ENCODE results near the gene HDDC2. TPM values are rescaled to one million over a fixed set of nuclear protein-coding genes. Genes with fewer than 3 reads are reported as not detected.

The HDDC2 gene
- total RNA-seq, 4 donors from 2014 or later = 40.1 to 65.6 (median 42.8) TPM

DNA sequence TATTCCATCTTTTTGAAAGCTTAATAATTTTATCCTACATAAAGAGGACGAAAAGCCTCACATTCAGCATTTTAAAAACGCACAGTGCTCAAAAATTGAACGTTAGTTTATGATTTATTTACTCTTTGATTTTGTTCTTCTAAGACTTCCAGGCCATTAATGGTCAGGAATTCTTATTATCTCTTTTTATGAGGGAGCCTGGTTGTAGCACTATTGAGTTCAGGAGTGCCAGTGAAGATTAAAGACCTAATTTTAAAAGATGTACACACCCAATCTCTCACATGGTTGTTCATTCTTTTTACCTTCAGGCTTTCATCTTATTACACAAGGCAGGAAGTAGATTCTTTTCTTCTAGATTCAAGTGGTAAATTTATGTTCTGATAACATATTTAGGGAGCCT, 68.6 kb downstream of the HDDC2 start:
- TF ChIP-seq, protein P1, sequence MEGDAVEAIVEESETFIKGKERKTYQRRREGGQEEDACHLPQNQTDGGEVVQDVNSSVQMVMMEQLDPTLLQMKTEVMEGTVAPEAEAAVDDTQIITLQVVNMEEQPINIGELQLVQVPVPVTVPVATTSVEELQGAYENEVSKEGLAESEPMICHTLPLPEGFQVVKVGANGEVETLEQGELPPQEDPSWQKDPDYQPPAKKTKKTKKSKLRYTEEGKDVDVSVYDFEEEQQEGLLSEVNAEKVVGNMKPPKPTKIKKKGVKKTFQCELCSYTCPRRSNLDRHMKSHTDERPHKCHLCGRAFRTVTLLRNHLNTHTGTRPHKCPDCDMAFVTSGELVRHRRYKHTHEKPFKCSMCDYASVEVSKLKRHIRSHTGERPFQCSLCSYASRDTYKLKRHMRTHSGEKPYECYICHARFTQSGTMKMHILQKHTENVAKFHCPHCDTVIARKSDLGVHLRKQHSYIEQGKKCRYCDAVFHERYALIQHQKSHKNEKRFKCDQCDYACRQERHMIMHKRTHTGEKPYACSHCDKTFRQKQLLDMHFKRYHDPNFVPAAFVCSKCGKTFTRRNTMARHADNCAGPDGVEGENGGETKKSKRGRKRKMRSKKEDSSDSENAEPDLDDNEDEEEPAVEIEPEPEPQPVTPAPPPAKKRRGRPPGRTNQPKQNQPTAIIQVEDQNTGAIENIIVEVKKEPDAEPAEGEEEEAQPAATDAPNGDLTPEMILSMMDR (IDR thresholded peaks at IDR 0.05) = no peak
- no peak for TF ChIP-seq POLR2A (IDR thresholded peaks at IDR 0.05)
- intact Hi-C loops (cut with DNase I; ENCODE audit: low total_unique reads) = no loop called here
- DNase-seq (ENCODE audit: low spot score in 2 of 2) = no peak
- H3K4me3 ChIP-seq (ENCODE audit: low read depth, poor library complexity, severe bottlenecking) = no peak overlapping the region
- WGBS, 2 donors = 45 to 49% methylated on average over 3 of the region's 3 CpGs

DNA sequence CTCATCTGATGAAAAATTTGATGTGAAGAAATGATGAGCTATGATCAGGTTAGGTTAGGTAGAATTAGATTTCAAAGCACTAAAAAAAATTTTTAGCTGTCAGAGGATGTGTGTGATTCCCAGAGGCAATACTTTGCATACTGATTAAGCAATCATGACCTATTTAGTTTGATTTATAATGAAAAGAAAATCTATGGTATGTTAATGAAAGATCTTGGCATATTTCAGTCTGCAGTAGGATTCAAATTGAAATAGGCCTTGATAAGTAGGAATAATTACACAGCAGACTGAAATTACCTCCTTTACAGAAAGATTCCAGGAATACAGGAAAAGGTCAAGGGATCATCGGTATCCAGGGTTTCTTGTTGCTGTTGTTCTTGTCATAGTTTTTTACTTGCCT, 69.3 kb downstream of the HDDC2 start:
- 39 to 53% methylated on average over 1 of the region's 1 CpG for WGBS, 2 donors
- intact Hi-C loops (cut with DNase I; ENCODE audit: low total_unique reads) = no loop called here
- H3K4me3 ChIP-seq (ENCODE audit: low read depth, poor library complexity, severe bottlenecking) = no peak overlapping the region
- TF ChIP-seq POLR2A (IDR thresholded peaks at IDR 0.05) = no peak
- TF ChIP-seq, protein P1 (IDR thresholded peaks at IDR 0.05) = no peak
- no peak for DNase-seq (ENCODE audit: low spot score in 2 of 2)

DNA sequence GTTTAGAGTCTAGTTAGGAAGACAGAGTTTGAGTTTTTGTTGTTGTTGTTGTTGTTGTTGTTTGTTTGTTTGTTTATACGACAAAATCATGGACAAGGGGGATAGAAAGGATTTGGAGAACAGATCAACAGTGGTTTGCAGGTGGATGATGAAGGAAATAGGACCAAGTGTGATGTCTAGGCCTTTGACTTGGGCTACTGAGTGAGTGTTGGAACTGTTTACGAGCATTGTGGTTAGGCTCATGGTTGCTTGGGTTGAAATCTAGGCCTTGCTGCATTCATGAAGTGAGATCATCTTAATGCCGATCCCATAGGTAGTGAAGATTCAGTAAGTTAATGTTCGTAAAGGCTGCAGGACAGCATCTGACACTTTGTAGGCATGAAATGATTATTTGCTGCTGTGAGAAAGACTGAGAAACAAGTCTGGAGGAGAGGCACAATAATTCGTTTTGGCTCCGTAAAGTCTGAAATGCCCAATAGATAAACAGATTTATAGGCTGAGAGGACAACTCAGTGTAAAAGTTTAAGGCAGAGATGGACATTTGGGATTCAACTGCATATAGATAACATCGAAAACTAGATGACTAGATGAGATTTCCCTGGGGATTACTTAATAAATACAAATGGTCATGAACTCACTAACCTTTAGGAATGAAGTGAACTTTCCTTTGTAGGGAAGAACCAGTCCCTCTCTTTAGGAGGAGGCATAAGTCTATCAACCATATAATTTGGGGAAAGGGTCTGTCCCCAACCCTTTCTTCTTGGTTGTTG, 70.0 kb downstream of the HDDC2 start:
- 68 to 76% methylated on average over 7 of the region's 7 CpGs for WGBS, 2 donors
- intact Hi-C loops (cut with DNase I; ENCODE audit: low total_unique reads) = no loop called here
- TF ChIP-seq, protein P1 (IDR thresholded peaks at IDR 0.05) = no peak
- no peak for TF ChIP-seq POLR2A (IDR thresholded peaks at IDR 0.05)
- H3K4me3 ChIP-seq (ENCODE audit: low read depth, poor library complexity, severe bottlenecking) = no peak overlapping the region
- DNase-seq (ENCODE audit: low spot score in 2 of 2) = no peak

DNA sequence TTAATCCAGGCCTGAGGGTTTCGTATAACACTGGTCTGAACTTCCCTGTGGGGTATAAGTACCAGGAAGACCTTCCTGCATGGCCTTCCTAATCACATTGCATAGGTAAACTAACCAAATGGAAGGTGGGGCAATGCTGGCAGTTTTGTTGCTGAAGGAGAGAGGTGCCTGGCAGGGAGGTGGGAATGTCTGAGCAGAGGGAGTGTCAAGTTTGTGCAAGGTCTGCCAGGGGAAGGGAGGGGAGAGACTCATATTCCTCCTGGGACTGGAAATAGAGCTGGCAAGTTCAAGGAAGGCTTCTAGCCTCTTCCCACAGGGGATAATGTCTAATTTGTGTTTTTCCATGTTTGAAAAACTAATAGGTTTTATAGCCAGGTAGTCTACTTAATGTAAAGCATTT, 70.6 kb downstream of the HDDC2 start:
- DNase-seq (ENCODE audit: low spot score in 2 of 2) = no peak
- TF ChIP-seq, protein P1 (IDR thresholded peaks at IDR 0.05) = no peak
- TF ChIP-seq POLR2A (IDR thresholded peaks at IDR 0.05) = no peak
- 60 to 85% methylated on average over 1 of the region's 1 CpG for WGBS, 2 donors
- no peak overlapping the region for H3K4me3 ChIP-seq (ENCODE audit: low read depth, poor library complexity, severe bottlenecking)
- intact Hi-C loops (cut with DNase I; ENCODE audit: low total_unique reads) = no loop called here

DNA sequence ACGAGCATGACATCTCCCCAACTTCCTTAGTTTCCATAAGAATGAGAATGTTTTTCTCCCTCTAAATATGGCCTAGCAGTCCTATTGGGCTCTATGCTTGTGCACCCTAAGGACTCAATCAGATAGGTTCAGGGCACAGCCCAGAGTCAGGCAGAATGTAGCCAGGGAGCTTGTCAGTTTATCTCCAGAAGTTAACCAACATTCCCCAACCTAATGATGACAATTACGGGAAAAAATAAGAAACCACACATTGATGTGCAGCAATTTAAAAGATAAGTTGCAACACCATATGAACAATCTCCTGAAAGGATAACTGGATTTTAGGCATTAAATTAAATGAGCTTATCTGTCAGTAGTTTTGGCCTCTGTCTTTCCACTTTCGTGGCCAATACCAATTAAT, 71.1 kb downstream of the HDDC2 start:
- TF ChIP-seq, protein P1 (IDR thresholded peaks at IDR 0.05) = no peak
- TF ChIP-seq POLR2A (IDR thresholded peaks at IDR 0.05) = no peak
- intact Hi-C loops (cut with DNase I; ENCODE audit: low total_unique reads) = no loop called here
- WGBS, 2 donors = 64 to 74% methylated on average over 3 of the region's 3 CpGs
- no peak for DNase-seq (ENCODE audit: low spot score in 2 of 2)
- H3K4me3 ChIP-seq (ENCODE audit: low read depth, poor library complexity, severe bottlenecking) = no peak overlapping the region
